TTC549 (cell line): ENCODE data around the gene CTDSPL.

Source experiments
- FAIRE-seq: peaks from 2 replicates; lab custom pipeline; 2012; peaks lifted over from hg19 to GRCh38; lab: Jason Lieb, UNC

Gene CTDSPL

GRCh38 chr3:38002940-38003339 lies 141.3 kb downstream of the CTDSPL start:
- FAIRE-seq: no peak

GRCh38 chr3:38003371-38003816 lies 141.7 kb downstream of the CTDSPL start:
- no peak for FAIRE-seq

GRCh38 chr3:38003817-38004414 lies 142.2 kb downstream of the CTDSPL start:
- FAIRE-seq: no peak

GRCh38 chr3:38004415-38005075 lies 142.9 kb downstream of the CTDSPL start:
- no peak for FAIRE-seq

GRCh38 chr3:38005076-38006020 lies 143.7 kb downstream of the CTDSPL start:
- no peak for FAIRE-seq

- no peak for FAIRE-seq
Measured at GRCh38 chr3:38006031-38006430, 144.4 kb downstream of the CTDSPL start.

GRCh38 chr3:38006445-38006995 lies 144.8 kb downstream of the CTDSPL start:
- no peak for FAIRE-seq

- no peak for FAIRE-seq
Measured at GRCh38 chr3:38007754-38008090, 146.0 kb downstream of the CTDSPL start.

- FAIRE-seq: no peak
Measured at GRCh38 chr3:38008191-38008701, 146.6 kb downstream of the CTDSPL start.

- no peak for FAIRE-seq
Measured at GRCh38 chr3:38008971-38009580, 147.4 kb downstream of the CTDSPL start.

- FAIRE-seq: no peak
Measured at GRCh38 chr3:38009807-38010591, 148.3 kb downstream of the CTDSPL start.

- FAIRE-seq: no peak
Measured at GRCh38 chr3:38011111-38011510, 149.4 kb downstream of the CTDSPL start.

- no peak for FAIRE-seq
Measured at GRCh38 chr3:38015485-38015884, 153.8 kb downstream of the CTDSPL start.

GRCh38 chr3:38015984-38016383 lies 154.3 kb downstream of the CTDSPL start:
- FAIRE-seq: no peak

- no peak for FAIRE-seq
Measured at GRCh38 chr3:38016410-38016809, 154.7 kb downstream of the CTDSPL start.

GRCh38 chr3:38016847-38017444 lies 155.3 kb downstream of the CTDSPL start:
- FAIRE-seq: no peak

- no peak for FAIRE-seq
Measured at GRCh38 chr3:38017445-38018295, 156.0 kb downstream of the CTDSPL start.

- no peak for FAIRE-seq
Measured at GRCh38 chr3:38018296-38019266, 156.9 kb downstream of the CTDSPL start.
